Measurements from ENCODE around the gene CENPT. TPM values are rescaled to one million over a fixed set of nuclear protein-coding genes. Genes with fewer than 3 reads are reported as not detected.
A peak's percentile ranks its signal among the peaks of the same experiment; 100 is the strongest.

CENPT gene
- total and polyA plus RNA-seq, 2 of the 8 experiments (the other 6 are each of a cell fraction or from before 2014, with no cell fraction given): 42.4 to 53.4 TPM

GRCh38 chr16:67872631-67873434 lies 25.3 kb upstream of the CENPT start, which contains the start of gene EDC4 (continued):
- no peak for TF ChIP-seq CHD7 (IDR thresholded peaks at IDR 0.05; ENCODE audit: insufficient replicate concordance, low read length)
- no peak for TF ChIP-seq KDM1A (IDR thresholded peaks at IDR 0.05; ENCODE audit: borderline replicate concordance, low read length)
- 0 out of 2 replicates have a peak, but pooled peaks have one; percentile 28 for TF ChIP-seq JUN (IDR thresholded peaks at IDR 0.05; ENCODE audit: low read depth, low read length)
- TF ChIP-seq MAX (IDR thresholded peaks at IDR 0.05): peak; percentile 36
- peak; percentile 66; the same call in 1 of the 2 replicates for TF ChIP-seq EGR1 (IDR thresholded peaks at IDR 0.05; ENCODE audit: borderline replicate concordance, low read depth, low read length)
- TF ChIP-seq CBX5 (IDR thresholded peaks at IDR 0.05; ENCODE audit: low read depth, low read length): no peak
- 0 out of 2 replicates have a peak, but pooled peaks have one; percentile 5 for TF ChIP-seq USF2 (IDR thresholded peaks at IDR 0.05; ENCODE audit: low read length)
- peak; percentile 70; the same call in 1 of the 2 replicates for TF ChIP-seq TBP (IDR thresholded peaks at IDR 0.05; ENCODE audit: low read depth, low read length)
